HUES64 (cell line): ENCODE data around the gene PDE12.

Source experiments
- H3K27ac ChIP-seq: 2 replicates; pipeline ENCODE4 v1.7.0; 2013; ENCODE audit warnings: low read depth, low read length, inconsistent platforms
- H3K27me3 ChIP-seq: 2 replicates; pipeline ENCODE4 v1.6.1; 2013; ENCODE audit warnings: mild to moderate bottlenecking, low read length; ENCODE audit not compliant: insufficient read depth
- H3K36me3 ChIP-seq: 2 replicates; pipeline ENCODE4 v1.6.1; 2013; ENCODE audit warnings: mild to moderate bottlenecking, low read length; ENCODE audit not compliant: insufficient read depth
- H3K4me1 ChIP-seq: 2 replicates; pipeline ENCODE4 v1.6.1; 2013; ENCODE audit warnings: mild to moderate bottlenecking, low read length, moderate library complexity; ENCODE audit not compliant: insufficient read depth
- H3K4me3 ChIP-seq: 2 replicates; pipeline ENCODE4 v1.5.1; 2013; ENCODE audit warnings: mild to moderate bottlenecking, low read length, moderate library complexity
- H3K9ac ChIP-seq: 2 replicates; pipeline ENCODE4 v1.6.1; 2013; ENCODE audit warnings: mild to moderate bottlenecking, low read depth, low read length
- H3K9me3 ChIP-seq: 2 replicates; pipeline ENCODE4 v1.6.1; 2013; ENCODE audit warnings: low read depth, low read length; ENCODE audit not compliant: insufficient read depth
- WGBS: fragments of 150-250, 120-280 bp; methylation state at CpG from one replicate; pipeline ENCODE4 v1.1.7; 2013; ENCODE audit warnings: missing lambda C conversion rate; 5-methylcytosine and 5-hydroxymethylcytosine counted together

Gene PDE12

GRCh38 chr3:57557085-57557537 lies 1.0 kb downstream of the PDE12 start:
- Histone ChIP-seq H3K9me3 (no peaks in the 10 kb centered on the region), H3K4me1 (peaks cover 8% of the 10 kb centered on the region), H3K4me3 (peak overlapping the region; percentile 87), H3K36me3 (peaks cover 26% of the 10 kb centered on the region), H3K27me3 (no peaks in the 10 kb centered on the region), H3K9ac (peak overlapping the region; percentile 73), H3K27ac (no peak overlapping the region)
- 18% methylated on average over 29 of the region's 29 CpGs for WGBS

DNA sequence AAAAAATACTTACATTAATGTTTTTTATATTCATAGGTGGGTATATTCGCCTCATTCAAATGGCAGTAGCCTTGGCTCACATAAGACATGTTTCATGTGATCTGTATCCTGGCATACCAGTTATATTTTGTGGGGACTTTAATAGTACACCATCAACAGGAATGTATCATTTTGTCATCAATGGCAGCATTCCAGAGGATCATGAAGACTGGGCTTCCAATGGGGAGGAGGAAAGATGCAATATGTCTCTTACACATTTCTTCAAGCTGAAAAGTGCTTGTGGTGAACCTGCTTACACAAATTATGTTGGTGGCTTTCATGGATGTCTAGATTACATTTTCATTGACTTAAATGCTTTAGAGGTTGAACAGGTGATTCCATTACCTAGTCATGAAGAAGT lies 3.5 kb downstream of the PDE12 start:
- H3K27ac ChIP-seq, result no peak overlapping the region
- peaks cover 32% of the 10 kb centered on the region for H3K36me3 ChIP-seq
- no peaks in the 10 kb centered on the region for H3K9me3 ChIP-seq
- peaks cover 8% of the 10 kb centered on the region for H3K4me1 ChIP-seq
- no peak overlapping the region for H3K4me3 ChIP-seq
- 100% methylated on average over 1 of the region's 1 CpG for WGBS
- H3K27me3 ChIP-seq, result no peaks in the 10 kb centered on the region
- H3K9ac ChIP-seq, result no peak overlapping the region

GRCh38 chr3:57569859-57570450 lies 13.9 kb downstream of the PDE12 start:
- Histone ChIP-seq H3K9ac (no peak overlapping the region), H3K36me3 (peaks cover 65% of the 10 kb centered on the region), H3K4me1 (no peaks in the 10 kb centered on the region), H3K27me3 (no peaks in the 10 kb centered on the region), H3K27ac (no peak overlapping the region), H3K4me3 (no peak overlapping the region), H3K9me3 (no peaks in the 10 kb centered on the region)
- WGBS, result 90% methylated on average over 5 of the region's 6 CpGs

GRCh38 chr3:57570878-57571277 lies 14.8 kb downstream of the PDE12 start:
- H3K36me3 ChIP-seq, result peaks cover 68% of the 10 kb centered on the region
- 100% methylated on average over 1 of the region's 2 CpGs for WGBS
- H3K4me1 ChIP-seq, result no peaks in the 10 kb centered on the region
- H3K9ac ChIP-seq, result no peak overlapping the region
- H3K27me3 ChIP-seq, result no peaks in the 10 kb centered on the region
- H3K9me3 ChIP-seq, result no peaks in the 10 kb centered on the region
- H3K27ac ChIP-seq, result no peak overlapping the region
- H3K4me3 ChIP-seq, result no peak overlapping the region

- Histone ChIP-seq H3K4me3 (no peak overlapping the region), H3K4me1 (no peaks in the 10 kb centered on the region), H3K27me3 (no peaks in the 10 kb centered on the region), H3K9me3 (no peaks in the 10 kb centered on the region), H3K27ac (no peak overlapping the region), H3K36me3 (peaks cover 72% of the 10 kb centered on the region), H3K9ac (no peak overlapping the region)
- 96% methylated on average over 3 of the region's 3 CpGs for WGBS
Measured at GRCh38 chr3:57572096-57572495, 16.0 kb downstream of the PDE12 start.

DNA sequence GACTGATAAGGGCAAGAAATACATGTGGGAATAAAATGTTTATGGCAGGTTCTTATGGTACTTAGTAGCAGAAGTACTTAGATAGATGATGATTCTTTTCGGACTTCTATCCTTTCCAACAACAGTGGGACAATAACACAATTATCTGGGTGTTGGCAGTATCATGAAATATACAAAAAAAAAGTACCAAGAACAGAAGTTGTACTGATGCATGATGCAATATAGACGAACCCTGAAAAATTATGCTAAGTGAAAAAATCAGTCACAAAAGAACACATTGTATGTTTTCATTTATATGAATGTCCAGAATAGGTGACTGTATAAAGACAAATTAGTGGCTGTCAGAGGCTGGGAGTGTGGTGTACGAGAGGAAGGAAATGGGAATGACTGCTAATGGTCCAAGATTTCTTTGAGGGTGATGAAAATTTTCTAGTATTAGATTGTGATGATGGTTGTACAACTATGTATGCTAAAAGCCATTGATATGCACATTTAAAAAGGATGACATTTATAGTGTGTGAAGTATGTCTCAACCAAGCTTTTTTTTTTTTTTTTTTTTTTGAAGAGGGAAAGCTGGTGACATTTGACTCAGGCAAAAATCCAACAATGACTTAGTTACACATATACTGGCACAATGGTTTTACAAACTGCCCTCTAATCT lies 20.0 kb downstream of the PDE12 start:
- H3K4me1 ChIP-seq, result no peaks in the 10 kb centered on the region
- WGBS, result 98% methylated on average over 2 of the region's 3 CpGs
- no peak overlapping the region for H3K4me3 ChIP-seq
- no peak overlapping the region for H3K27ac ChIP-seq
- H3K27me3 ChIP-seq, result no peaks in the 10 kb centered on the region
- H3K36me3 ChIP-seq, result peaks cover 97% of the 10 kb centered on the region
- no peak overlapping the region for H3K9ac ChIP-seq
- no peaks in the 10 kb centered on the region for H3K9me3 ChIP-seq

- H3K9ac ChIP-seq, result no peak overlapping the region
- WGBS, result 96% methylated on average over 9 of the region's 9 CpGs
Measured at GRCh38 chr3:57577801-57578200, 21.7 kb downstream of the PDE12 start.

GRCh38 chr3:57582474-57583168 lies 26.5 kb downstream of the PDE12 start:
- 98% methylated on average over 7 of the region's 7 CpGs for WGBS
- Histone ChIP-seq H3K4me1 (no peaks in the 10 kb centered on the region), H3K9ac (no peak overlapping the region), H3K4me3 (no peak overlapping the region), H3K9me3 (no peaks in the 10 kb centered on the region), H3K27ac (no peak overlapping the region), H3K36me3 (peaks cover 70% of the 10 kb centered on the region), H3K27me3 (no peaks in the 10 kb centered on the region)

More at GRCh38 chr3:57577801-57578200, 21.7 kb downstream of the PDE12 start:
- Histone ChIP-seq H3K4me3 (no peak overlapping the region), H3K4me1 (no peaks in the 10 kb centered on the region), H3K9me3 (no peaks in the 10 kb centered on the region), H3K27ac (no peak overlapping the region), H3K36me3 (peaks cover 95% of the 10 kb centered on the region), H3K27me3 (no peaks in the 10 kb centered on the region)

- H3K4me1 ChIP-seq, result no peaks in the 10 kb centered on the region
Measured at GRCh38 chr3:57583544-57583943, 27.5 kb downstream of the PDE12 start.

GRCh38 chr3:57586778-57587177 lies 30.7 kb downstream of the PDE12 start:
- no peaks in the 10 kb centered on the region for H3K4me1 ChIP-seq
- H3K4me3 ChIP-seq, result no peak overlapping the region
- H3K27me3 ChIP-seq, result no peaks in the 10 kb centered on the region
- no peaks in the 10 kb centered on the region for H3K9me3 ChIP-seq
- 80% methylated on average over 6 of the region's 6 CpGs for WGBS
- no peak overlapping the region for H3K27ac ChIP-seq
- H3K9ac ChIP-seq, result no peak overlapping the region
- H3K36me3 ChIP-seq, result peaks cover 38% of the 10 kb centered on the region

More at GRCh38 chr3:57583544-57583943, 27.5 kb downstream of the PDE12 start:
- Histone ChIP-seq H3K36me3 (peaks cover 62% of the 10 kb centered on the region), H3K4me3 (no peak overlapping the region), H3K9me3 (no peaks in the 10 kb centered on the region), H3K27ac (no peak overlapping the region), H3K27me3 (no peaks in the 10 kb centered on the region), H3K9ac (no peak overlapping the region)
- WGBS, result 96% methylated on average over 2 of the region's 2 CpGs

DNA sequence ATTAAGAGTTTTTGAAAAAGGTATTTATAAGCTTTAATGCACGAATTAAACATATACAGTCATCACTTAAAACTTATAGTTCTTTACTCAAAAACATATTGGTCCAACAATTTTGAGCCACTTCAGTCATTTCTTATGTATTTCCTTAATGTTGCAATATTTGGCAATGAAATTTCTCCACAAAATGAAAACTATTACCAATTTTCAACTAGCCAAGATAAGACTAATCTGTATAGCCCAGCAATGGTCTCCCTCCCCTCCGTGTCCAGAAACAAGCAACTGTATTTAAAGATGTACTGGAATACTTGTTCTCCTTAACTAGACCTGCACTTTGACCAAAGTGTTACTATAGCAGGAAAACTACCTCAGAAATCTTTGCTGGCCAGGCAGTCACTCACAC lies 31.8 kb downstream of the PDE12 start:
- no peaks in the 10 kb centered on the region for H3K4me1 ChIP-seq
- no peak overlapping the region for H3K27ac ChIP-seq
- no peaks in the 10 kb centered on the region for H3K9me3 ChIP-seq
- WGBS, result 100% methylated on average over 1 of the region's 2 CpGs
- no peak overlapping the region for H3K4me3 ChIP-seq
- no peaks in the 10 kb centered on the region for H3K27me3 ChIP-seq
- no peak overlapping the region for H3K9ac ChIP-seq
- peaks cover 37% of the 10 kb centered on the region for H3K36me3 ChIP-seq
